HG03175 (cell line): Measurements from ENCODE around the gene ITPK1.
"Not testable (repeated sequence)": the region's sequence is repeated elsewhere in the genome, so short reads cannot be mapped to it uniquely, and the experiment has no call there.

Experiments
- ATAC-seq: cut with Tn5 transposase; IDR thresholded peaks from one replicate; pipeline ENCODE4 v1.9.1; 2021; ENCODE audit warnings: mild to moderate bottlenecking, moderate library complexity; ENCODE audit not compliant: unreplicated experiment

The ITPK1 gene

GRCh38 chr14:93105856-93106255 lies 9.9 kb downstream of the ITPK1 start:
- ATAC-seq = not testable (repeated sequence)

GRCh38 chr14:93105362-93105761 lies 10.4 kb downstream of the ITPK1 start:
- no peak for ATAC-seq

GRCh38 chr14:93104961-93105360 lies 10.8 kb downstream of the ITPK1 start:
- ATAC-seq = no peak

GRCh38 chr14:93103392-93104080 lies 12.2 kb downstream of the ITPK1 start:
- peak; percentile 99 for ATAC-seq

GRCh38 chr14:93102141-93102540 lies 13.6 kb downstream of the ITPK1 start:
- no peak for ATAC-seq

- no peak for ATAC-seq
Observed at GRCh38 chr14:93101181-93101580, 14.5 kb downstream of the ITPK1 start.

GRCh38 chr14:93100570-93100969 lies 15.2 kb downstream of the ITPK1 start:
- ATAC-seq = no peak

- ATAC-seq = no peak
Observed at GRCh38 chr14:93100100-93100499, 15.6 kb downstream of the ITPK1 start.

- ATAC-seq = no peak
Observed at GRCh38 chr14:93099643-93100042, 16.1 kb downstream of the ITPK1 start.

- no peak for ATAC-seq
Observed at GRCh38 chr14:93099196-93099595, 16.5 kb downstream of the ITPK1 start.

GRCh38 chr14:93096691-93097322 lies 18.9 kb downstream of the ITPK1 start:
- ATAC-seq = no peak

- ATAC-seq = no peak
Observed at GRCh38 chr14:93095742-93096510, 19.8 kb downstream of the ITPK1 start.

- ATAC-seq = no peak
Observed at GRCh38 chr14:93094121-93094918, 21.4 kb downstream of the ITPK1 start.

- no peak for ATAC-seq
Observed at GRCh38 chr14:93092606-93093556, 22.8 kb downstream of the ITPK1 start.

- ATAC-seq = no peak
Observed at GRCh38 chr14:93091666-93092065, 24.1 kb downstream of the ITPK1 start.

GRCh38 chr14:93090826-93091555 lies 24.7 kb downstream of the ITPK1 start:
- no peak for ATAC-seq

GRCh38 chr14:93089521-93090269 lies 26.0 kb downstream of the ITPK1 start:
- no peak for ATAC-seq

- peak; percentile 51 for ATAC-seq
Observed at GRCh38 chr14:93086441-93087055, 29.2 kb downstream of the ITPK1 start.
